ENCODE results near the gene INPP5D.

- TF ChIP-seq CTCF (conservative IDR thresholded peaks at IDR 0.05), result no peak
- no peak for TF ChIP-seq EZH2 (IDR thresholded peaks at IDR 0.05; ENCODE audit: low read depth)
Measured at GRCh38 chr2:233193738-233194137, 133.6 kb downstream of the INPP5D start.

Data from PC-9 (cell line).